Myocyte (in vitro differentiated cells): ENCODE data around the gene COL6A3. TPM values are rescaled to one million over a fixed set of nuclear protein-coding genes. Genes with fewer than 3 reads are reported as not detected.

Source experiments
- total RNA-seq: library from RNA; depleted of rRNA; stranded (reverse); fragments of >200 nt; gene quantifications from 2 replicates; pipeline ENCODE4 v1.2.3, GENCODE V29; 2014

The COL6A3 gene
- total RNA-seq, 1 donor from 2014 or later = 9.1 TPM

Other genes starting within 250 kb of the COL6A3 start
- gene MLPH, start 73.1 kb upstream of the COL6A3 start, total RNA-seq = 47.0 and 51.0 TPM in 2 replicates
- not detected in 2 replicates for gene PRLH, start 152.4 kb upstream of the COL6A3 start, total RNA-seq
- 0.42 and 5.3 TPM in 2 replicates for gene RAB17, start 176.6 kb upstream of the COL6A3 start, total RNA-seq
- 158 and 166 TPM in 2 replicates for gene LRRFIP1, start 213.4 kb upstream of the COL6A3 start, total RNA-seq